Eye (tissue), 1 donor: ENCODE results near the gene FMNL2.

ENCODE experiments used
- DNase-seq: peaks from one replicate; pipeline ENCODE4 v3.0.0-alpha.2; 2015

The FMNL2 gene

DNA sequence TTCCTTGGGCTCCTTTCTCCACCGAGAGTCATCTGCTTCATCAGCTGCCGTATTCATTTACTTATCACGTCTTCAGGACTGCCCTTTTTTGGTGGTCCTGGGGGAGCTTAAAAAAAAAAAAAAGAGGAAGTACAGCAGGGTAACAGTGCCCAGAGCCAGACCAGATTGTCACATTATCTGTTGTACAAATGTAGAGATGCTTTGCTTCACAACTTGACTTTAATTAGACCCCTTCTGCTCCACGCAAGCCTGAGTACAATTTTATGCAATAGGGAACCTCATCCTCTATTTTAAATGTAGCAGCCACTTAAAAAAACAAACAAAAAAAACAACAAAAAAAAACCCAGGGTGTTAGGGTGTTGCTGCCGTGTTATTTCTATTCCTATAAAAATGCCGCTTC lies 254.0 kb downstream of the FMNL2 start:
- no peak for DNase-seq

DNA sequence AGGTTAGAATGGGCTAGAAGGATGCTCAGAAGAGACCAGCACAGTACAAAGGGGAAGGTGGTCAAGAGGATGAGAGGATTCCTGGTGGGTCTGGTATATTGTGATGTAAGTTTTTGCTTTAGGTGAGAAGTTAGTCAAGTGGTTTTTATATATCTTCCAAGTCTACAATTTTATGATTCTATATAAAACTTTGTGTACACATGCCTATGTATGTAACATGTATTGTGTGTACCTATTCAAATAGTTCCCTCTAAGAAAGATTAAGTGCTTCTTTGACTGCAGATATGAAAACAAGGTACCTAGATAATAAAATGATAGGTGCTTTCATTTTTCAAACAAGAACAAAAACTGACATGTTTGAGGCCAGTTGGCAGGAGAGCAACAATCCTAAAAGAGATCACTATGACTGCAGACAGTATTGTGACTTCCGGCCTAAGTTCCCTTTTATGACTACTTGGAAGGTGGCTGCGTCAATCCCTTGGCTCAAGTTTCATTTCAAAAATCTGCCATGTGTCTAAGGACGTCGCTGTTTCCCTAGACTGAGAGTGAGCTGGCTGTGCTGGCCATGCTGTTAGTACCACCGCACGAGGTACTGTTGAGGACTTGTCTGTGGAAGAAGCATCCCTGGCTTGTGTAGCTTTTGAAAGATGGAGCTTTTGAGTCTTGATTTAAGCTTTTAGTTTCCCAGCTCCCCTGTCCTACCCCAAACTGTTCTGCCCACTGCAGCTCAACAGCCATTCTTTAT lies 259.2 kb downstream of the FMNL2 start:
- no peak for DNase-seq

DNA sequence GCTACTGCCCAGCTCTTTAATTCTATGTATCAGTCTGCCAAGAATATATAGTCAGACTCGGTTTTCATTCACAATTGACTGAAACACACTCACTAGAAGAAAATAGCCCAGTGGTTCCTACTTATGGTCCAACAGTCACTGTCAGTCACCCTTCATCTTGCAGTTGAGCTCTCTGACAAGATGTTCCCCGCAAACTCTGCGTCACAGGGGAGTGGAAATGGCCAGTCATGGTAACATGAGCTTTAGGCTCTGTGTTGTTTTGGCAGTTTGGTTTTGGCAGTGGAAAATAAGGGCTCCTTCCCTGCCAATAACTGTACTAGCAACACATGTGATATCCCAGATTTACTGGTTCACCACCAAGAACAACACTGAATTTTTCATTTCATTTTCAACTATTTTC lies 259.8 kb downstream of the FMNL2 start:
- DNase-seq, result peak; percentile 59

DNA sequence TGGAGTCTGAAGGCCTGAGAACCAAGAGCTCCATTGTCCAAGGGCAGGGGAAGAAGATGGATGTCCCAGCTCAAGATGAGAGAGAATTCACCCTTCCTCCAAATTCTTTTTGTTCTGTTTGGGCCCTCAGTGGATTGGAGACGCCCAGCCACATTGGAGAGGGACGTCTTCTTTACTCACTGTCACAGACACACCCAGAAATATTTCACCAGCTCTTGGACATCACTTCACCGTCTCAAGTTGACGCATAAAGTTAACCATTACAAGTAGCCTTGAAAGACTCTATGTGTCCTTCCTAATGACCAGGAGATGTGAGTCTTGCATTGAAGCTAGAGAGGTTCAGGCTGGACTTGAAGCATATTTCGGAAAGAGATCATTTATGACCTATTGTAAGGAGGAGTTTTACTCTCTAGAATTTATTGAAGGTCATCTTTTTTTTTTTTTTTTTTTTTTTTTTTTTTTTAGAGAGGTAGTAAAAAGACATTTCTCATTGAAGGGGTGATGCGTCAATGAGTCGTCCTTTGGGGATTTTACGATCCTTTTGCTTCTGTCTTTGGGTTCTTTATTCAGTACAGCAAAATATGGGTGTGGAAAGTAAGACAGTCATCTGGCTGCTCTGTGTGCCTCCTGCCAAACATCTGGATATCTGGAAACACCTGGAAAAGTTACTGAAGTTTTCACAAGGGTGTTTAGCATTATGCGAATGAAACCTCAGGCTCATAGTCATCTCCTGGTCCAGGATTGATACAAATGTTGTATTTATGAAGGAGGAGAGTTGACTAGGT lies 264.2 kb downstream of the FMNL2 start:
- DNase-seq, result no peak

- no peak for DNase-seq
These were observed 265.2 kb downstream of the FMNL2 start for GRCh38 chr2:152600051-152600657.

DNA sequence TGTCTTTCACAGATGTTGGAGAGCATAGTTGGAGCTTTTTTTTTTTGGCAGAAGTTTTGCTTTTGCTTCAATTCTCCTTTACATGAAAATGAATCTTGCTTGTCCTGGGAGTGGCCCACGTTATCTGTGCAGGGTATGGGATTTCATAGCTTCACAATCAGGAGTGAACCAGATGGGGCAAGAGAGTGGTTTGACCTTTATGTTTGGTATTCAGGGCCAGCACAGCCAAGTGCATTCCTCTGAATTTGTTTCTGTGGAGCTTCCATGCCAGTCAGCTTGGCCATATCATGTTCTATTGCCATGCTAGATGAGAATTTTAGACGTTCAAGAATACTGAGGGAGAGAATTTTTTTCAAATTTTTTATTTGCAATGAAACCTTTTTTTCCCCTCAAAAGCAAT lies 265.7 kb downstream of the FMNL2 start:
- no peak for DNase-seq

DNA sequence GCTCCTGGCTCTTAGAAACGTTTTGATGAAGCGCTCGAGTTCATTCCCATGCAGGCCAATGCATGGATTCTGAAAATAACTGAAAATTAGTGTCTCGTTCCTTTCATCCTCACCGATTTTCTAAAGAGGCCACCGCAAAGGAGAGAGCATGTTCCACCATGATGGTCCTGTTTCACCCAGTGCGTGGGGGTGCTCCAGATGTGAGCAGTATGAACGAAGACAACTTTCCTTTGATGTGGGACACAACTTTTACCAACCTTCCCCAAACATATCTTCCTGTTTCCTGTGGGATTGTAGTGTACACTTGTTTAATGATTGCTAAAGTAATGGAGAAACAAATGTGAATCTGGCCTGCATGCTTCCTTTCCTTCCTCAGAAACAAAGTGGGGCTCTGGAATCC lies 267.8 kb downstream of the FMNL2 start:
- no peak for DNase-seq

DNA sequence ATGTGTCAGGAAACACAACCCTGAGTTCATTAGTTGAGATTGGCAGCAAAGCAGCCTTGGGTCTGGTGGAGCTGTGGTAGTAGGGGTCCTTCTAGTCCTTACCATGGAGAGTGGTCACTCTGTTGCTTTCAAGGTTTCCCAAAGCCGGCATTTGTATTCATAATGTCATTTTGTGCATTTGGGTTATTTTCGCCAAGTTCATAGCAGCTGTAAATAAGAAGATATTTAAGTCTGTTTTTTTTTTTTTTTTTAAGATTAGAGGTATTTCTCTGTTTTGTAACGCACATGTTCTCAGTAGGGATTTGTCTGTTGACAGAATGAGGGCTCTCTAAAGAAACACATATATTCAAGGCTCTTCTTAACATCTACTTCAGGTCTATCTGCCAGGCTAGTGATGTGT lies 268.2 kb downstream of the FMNL2 start:
- DNase-seq, result no peak

DNA sequence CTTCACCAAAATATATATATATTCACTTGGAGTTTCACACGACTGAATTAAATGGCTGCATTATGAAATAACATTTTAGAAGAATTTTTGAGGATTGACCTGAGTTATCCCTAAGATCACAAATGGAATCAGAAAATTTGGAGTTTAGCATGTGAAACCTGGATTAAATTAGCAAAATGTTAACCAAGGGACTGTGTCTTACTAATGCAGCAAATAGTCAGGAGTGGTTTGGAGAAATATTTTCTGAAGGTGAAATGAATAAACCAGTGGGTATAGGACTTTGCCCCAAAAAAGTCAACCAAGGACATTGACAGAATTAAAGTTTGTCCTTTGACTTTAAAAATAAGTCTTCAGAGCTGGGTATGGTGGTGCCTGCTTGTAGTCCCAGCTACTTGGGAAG lies 271.1 kb downstream of the FMNL2 start:
- no peak for DNase-seq

GRCh38 chr2:152606941-152607340 lies 272.0 kb downstream of the FMNL2 start:
- DNase-seq, result no peak

DNA sequence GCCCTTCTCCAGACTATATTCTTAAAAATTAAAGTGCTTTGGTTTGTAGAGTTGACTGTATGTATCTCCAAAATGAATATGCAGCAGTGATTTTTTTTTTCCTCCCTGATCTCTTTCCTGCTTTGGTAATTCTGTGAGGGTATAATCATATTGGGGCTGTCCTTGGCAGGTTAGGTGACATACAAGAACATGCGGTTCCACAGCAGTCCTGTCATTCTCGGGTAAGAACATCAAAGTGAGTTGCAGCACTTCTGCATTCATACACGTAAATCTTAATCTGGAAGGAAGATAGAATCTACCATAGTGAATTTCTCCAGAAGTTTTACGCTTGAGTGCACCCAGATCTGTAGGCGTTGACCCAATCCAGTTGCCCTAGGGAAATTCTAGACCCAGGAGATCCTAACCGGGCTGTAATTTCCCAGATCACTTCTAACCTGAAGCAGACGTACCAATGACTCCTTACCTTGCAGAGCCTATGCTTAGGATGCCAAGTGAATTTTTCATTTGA lies 272.9 kb downstream of the FMNL2 start:
- DNase-seq, result no peak

DNA sequence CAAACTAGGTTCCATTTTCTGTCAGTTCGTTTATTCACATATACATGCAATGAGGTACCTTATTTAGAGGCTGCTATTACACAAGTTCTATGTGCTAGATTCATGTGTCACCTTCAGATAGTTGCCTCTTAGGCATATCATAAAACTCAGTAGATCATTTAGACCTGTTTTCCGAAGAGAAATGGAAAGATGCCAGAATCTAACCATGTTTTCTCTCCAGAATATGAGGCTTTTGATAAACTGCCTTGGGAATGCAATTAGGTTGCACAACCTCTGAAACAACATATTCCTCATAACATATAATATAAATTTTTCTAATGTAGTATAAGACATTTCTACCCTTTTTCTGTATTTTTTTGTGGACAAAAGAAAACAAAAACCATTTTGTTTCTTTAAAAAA lies 274.2 kb downstream of the FMNL2 start:
- DNase-seq, result no peak

DNA sequence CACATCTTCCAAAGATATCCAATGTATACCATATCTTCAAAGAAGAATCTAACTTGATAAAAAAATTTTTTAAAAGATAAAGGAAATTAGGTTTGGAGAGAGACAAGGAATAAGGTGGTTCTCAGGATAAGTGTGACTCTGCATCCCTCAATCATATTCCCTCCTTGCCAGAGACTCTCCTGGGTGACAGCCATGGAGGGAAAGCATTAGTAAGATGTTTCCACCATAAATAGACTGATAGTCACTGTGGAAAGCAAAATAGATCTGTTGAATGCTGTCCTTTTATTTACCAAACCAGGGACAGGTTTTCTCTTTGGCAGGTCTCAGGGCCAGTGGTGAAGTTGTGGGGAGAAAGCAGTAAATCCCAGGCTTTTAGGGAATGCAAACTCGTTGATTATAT lies 274.7 kb downstream of the FMNL2 start:
- DNase-seq, result no peak

GRCh38 chr2:152611458-152612231 lies 276.7 kb downstream of the FMNL2 start:
- DNase-seq, result peak; percentile 42

- no peak for DNase-seq
These were observed 278.3 kb downstream of the FMNL2 start for GRCh38 chr2:152613235-152613634.

- DNase-seq, result no peak
These were observed 280.2 kb downstream of the FMNL2 start for GRCh38 chr2:152615177-152615576.

DNA sequence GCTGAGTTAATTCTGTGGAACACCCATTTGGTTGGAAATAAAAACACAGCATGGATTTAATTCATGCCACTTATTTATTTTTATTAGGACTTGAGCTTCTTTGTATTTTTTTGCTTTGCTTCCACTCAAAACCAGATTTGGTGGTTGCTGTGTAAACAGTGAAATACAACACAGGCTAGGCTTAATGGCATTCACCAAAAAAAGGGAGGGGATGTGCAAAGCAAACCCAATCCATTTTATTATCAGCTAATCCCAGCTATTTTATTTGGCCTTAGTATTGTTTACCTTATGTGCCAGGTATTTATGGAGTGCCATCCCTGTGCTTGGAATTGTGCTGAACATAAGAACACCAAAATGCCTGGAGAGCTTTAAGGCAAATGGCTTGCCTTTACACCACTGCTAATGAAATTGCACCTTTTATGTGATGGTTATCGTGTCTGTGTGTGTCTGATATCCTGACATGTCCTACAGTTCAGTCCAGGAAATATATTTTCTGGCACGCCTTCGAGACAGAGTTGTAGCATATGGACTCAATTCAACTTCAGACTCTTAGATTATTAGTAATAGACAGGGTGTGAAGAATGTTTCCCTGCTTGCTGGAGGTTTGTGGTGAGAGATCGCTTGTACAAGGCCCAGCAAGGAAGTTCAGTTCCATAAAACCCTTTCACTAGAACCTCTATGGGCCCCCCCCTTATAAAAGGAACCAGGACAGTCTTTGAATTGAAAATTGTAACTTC lies 282.6 kb downstream of the FMNL2 start:
- DNase-seq, result peak; percentile 47

DNA sequence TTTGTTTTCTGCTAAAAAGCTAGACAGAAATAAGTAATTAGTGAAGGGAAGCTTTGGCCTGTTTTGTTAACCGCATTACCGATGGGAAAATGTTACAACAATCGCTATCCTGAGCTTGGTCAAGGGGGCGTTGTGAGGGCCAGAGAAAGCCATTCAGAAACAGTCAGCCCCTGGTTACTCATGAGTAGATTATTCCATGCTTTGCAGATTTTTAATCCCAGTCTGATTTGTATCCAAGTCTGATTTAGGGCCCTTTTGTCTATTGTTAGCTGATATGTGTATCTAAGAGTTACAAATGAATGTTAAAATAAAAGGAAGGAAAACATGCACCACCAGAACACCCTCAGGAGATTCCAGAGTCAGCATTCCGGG lies 283.2 kb downstream of the FMNL2 start:
- no peak for DNase-seq

DNA sequence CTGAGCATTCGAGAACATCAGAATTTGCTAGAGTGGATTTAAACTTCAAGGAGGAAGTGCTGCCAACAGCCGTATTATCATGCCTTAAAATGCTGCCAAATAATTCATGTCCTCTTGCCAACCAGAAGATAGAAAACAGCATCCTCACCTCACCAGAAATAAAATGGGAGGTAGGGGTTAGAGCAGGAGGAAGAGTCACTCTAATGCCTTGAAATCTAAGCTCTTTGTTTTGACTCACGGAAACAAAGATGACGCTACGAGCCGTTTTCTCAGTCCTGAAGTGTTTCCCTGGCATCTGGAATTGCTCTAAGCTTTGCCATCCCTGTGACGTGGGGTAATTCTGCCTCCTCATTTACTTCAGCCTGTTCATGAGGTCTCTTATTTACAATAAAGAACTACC lies 285.2 kb downstream of the FMNL2 start:
- peak; percentile 28 for DNase-seq

DNA sequence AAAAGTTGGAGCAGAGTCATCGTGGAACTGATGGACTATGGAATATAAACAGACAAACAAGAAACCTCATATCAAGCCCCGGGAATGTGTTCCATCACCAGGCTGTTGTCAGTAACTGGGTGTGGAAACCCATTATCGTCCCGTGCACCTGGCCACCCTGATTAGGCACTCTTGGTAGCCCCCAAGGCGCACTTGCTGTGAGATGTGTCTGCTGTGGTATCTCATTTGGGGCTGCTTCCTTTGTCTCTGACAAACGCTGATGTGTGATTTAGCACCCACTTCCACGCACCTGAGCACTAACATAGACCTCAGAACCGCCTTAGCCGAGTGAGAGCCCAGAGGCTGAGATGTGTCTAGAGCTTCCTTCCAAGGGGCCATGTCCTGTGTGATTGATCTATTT lies 286.0 kb downstream of the FMNL2 start:
- DNase-seq, result no peak

GRCh38 chr2:152622219-152622618 lies 287.2 kb downstream of the FMNL2 start:
- no peak for DNase-seq

GRCh38 chr2:152623076-152623740 lies 288.2 kb downstream of the FMNL2 start:
- no peak for DNase-seq
